GM10248 (cell line): Measurements from ENCODE around the gene ADAM33.

Experiments used
- CTCF ChIA-PET: fragments of 300-600 bp; sonication (Branson Sonifier 250); formaldehyde crosslinking; extraction: SDS; loops from one replicate; lab custom pipeline; 2021; ENCODE audit warnings: antibody characterized with exemption; lab: Yijun Ruan, JAX
- POLR2A ChIA-PET: fragments of 350-650 bp; sonication (Branson Sonifier 250); formaldehyde crosslinking; extraction: SDS; loops from one replicate; lab custom pipeline; 2020; ENCODE audit warnings: antibody characterized with exemption; lab: Yijun Ruan, JAX
- DNase-seq: peaks from one replicate; pipeline ENCODE4 v3.0.0; 2012; ENCODE audit errors: extremely low spot score
- CTCF ChIP-seq: IDR thresholded peaks from 2 replicates; pipeline ENCODE4 v1.5.1; 2012; ENCODE audit warnings: mild to moderate bottlenecking, low read depth; ENCODE audit errors: extremely low read depth, missing control alignments, control extremely low read depth

The ADAM33 gene, protein sequence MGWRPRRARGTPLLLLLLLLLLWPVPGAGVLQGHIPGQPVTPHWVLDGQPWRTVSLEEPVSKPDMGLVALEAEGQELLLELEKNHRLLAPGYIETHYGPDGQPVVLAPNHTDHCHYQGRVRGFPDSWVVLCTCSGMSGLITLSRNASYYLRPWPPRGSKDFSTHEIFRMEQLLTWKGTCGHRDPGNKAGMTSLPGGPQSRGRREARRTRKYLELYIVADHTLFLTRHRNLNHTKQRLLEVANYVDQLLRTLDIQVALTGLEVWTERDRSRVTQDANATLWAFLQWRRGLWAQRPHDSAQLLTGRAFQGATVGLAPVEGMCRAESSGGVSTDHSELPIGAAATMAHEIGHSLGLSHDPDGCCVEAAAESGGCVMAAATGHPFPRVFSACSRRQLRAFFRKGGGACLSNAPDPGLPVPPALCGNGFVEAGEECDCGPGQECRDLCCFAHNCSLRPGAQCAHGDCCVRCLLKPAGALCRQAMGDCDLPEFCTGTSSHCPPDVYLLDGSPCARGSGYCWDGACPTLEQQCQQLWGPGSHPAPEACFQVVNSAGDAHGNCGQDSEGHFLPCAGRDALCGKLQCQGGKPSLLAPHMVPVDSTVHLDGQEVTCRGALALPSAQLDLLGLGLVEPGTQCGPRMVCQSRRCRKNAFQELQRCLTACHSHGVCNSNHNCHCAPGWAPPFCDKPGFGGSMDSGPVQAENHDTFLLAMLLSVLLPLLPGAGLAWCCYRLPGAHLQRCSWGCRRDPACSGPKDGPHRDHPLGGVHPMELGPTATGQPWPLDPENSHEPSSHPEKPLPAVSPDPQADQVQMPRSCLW

DNA sequence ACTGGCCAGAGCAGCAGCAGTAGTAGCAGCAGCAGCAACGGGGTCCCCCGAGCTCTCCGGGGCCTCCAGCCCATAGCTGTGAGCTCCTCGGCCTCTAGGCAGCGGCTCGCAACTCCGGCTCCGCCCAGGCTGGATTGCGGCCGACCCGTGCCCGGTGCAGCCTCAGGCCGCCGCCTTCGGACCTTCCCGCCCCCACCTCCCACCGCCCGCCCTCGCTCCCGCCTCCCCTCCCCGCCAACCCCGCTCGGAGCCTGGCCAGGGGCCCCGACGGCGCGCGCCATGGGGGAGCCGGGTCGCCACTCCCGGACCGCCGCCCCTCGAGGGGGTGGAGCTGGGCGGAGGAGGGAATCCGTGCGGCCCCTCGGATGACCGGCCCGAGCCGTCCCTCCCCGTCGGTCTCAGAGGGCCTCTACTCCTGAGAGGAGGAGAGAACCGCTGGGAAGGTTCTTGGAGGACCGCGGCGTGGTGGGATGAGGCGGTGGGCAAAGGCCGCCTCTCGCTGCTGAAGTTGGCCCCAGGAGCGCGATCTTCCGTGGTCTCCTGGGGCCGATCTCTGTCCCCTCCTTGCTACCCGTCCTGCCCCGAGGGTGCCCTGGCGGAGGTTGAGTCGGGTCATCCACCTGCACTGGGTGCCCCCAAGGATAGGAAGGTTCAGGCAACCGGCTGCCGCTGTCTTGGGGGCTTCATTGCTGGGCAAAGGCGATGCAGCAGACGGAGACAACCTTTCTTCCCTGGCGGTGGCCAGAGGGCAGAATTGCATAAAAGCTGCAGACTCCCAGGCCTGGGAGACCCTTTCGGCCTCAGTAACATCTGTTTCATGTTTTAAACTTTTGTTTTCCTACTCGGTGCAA lies at the start of gene ADAM33:
Gene ADAM33 (minus strand): TSS at position 80 of the 851 bp plus-strand sequence. CDS start 6 bp downstream, at position 74.
- TF ChIP-seq CTCF = no peak
- CTCF ChIA-PET = no interaction called here
- POLR2A ChIA-PET = no interaction called here
- DNase-seq = no peak

DNA sequence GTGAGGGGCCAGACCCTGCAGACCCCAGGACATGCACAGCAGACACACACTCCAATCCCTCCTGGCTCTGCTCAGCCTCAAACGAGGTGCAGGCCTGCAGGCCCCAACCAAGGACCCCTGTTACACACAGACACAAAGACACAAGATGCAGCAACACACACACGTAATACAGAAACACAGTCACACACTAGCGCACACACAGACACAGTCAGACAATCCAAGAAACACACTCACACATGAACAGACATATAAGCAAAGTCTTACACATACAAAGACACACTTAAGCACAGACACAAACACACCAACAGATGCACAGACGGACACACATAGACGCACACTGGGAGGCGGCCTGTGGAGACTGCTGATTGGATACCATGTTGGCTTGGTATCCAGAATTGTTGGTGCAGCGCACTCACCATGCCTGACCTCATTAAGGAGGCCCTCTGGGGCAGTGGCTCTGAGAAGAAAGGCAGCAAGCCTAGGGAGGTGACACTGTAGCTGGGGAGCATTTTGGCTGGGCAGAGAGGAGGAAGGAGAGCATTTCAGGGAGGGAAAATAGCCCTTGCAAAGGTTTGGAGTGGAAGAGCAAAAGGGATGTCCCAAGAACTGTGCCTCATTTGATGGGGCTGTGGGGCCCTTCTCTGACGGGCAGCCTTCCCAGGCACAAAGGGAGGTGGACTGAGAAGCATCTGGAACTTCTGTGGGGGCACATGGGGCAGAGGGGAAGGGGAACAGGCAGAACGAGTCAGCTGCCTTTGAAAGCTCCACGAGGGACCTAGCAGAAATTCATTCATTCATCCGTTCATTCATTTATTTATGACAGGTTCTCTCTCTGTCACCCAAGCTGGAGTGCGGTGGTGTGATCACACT lies 49.2 kb upstream of the ADAM33 start:
- ChIA-PET POLR2A (no interaction called here), CTCF (interaction anchor here (0.9 to 1.1 kb wide), 4 partner anchors 14 to 37 kb away, joined by 3 to 4 read pairs (median 4); partner anchors contain the start of gene ADISSP)
- no peak for DNase-seq
- no peak for TF ChIP-seq CTCF

DNA sequence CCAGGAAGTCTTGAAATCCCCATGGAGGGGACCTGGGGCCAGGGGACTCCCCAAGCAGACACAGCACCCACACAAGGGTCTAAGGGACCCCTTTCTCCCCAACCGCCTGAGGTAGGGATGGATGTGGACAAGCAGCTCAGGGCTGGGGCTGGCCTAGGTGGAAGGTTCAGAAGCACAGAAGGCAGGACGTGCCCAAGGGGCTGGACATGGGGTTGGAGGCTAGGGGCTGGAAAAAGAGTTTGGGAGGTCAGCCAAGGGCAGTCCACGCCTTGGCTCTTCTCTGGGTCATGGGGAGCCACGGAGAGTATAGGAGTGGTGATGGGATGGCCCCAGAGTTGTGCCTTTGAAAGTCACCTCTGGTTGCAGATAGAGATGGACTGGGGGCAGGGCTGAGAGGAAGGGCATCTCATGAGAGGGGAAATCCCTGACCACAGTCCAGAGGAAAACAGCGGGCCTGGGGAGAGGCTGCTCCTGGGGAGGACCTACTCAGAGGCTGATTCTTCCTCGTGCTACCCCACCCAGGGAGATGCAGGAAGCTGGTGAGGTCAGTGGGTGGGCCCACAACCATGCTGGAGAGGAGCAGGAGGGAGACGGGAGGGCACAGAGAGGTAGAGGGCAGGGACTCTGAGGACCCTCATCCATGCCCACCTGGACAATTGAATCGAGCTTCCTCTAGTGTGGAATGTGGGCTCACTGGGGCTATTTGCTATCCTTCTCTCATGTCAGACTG lies 48.2 kb upstream of the ADAM33 start:
- TF ChIP-seq CTCF = no peak
- ChIA-PET CTCF (interaction anchor here (0.9 to 1.4 kb wide), 3 partner anchors 13 to 23 kb away, joined by 3 to 4 read pairs (median 3); no protein-coding TSS in a partner anchor), POLR2A (no interaction called here)
- DNase-seq = no peak

DNA sequence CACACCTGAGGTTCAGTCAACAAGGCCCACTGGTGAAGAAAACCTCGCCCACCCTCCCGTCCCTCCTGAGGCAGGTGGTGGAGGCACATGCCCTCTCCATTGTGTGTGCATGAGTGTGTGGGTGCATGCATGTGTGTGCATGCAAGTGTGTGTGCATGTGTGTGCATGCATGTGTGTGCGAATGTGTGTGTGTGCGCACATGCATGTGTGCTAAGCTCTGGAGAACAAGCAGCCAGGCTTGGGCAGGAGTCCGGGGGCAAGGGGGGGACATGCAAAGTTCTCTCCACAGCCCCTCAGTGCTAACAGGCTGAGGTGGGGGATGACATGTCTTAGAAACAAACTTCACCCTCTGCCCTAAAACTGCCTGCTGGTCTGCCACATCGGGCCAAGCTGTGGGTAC lies 47.6 kb upstream of the ADAM33 start:
- no peak for TF ChIP-seq CTCF
- DNase-seq = no peak
- ChIA-PET POLR2A (no interaction called here), CTCF (interaction anchor here (1.1 to 1.4 kb wide), 2 partner anchors 13 to 18 kb away, joined by 3 to 5 read pairs; no protein-coding TSS in a partner anchor)

GRCh38 chr20:3728876-3729275 lies 47.1 kb upstream of the ADAM33 start:
- CTCF ChIA-PET = interaction anchor here (1.1 to 1.4 kb wide), 2 partner anchors 12 to 18 kb away, joined by 3 to 5 read pairs; no protein-coding TSS in a partner anchor

More at GRCh38 chr20:3728876-3729275, 47.1 kb upstream of the ADAM33 start:
- TF ChIP-seq CTCF = no peak
- no peak for DNase-seq
- POLR2A ChIA-PET = no interaction called here
